KMS-11 (cell line): ENCODE results near the gene TMF1.
A peak's percentile ranks its signal among the peaks of the same experiment; 100 is the strongest.

Experiments
- H2AFZ ChIP-seq: fragments of 200-600 bp; sonication (generic); 2 replicates; pipeline ENCODE4 v1.6.1; 2016; ENCODE audit warnings: antibody characterized with exemption, mixed run types, low read depth
- H3K27ac ChIP-seq: fragments of 200-600 bp; sonication (generic); 2 replicates; pipeline ENCODE4 v1.6.1; 2016; ENCODE audit warnings: mild to moderate bottlenecking, mixed run types
- H3K27me3 ChIP-seq: fragments of 200-600 bp; sonication (generic); 2 replicates; pipeline ENCODE4 v1.6.1; 2017; ENCODE audit warnings: mild to moderate bottlenecking, low read depth, mixed run types, moderate library complexity; ENCODE audit not compliant: insufficient read depth
- H3K36me3 ChIP-seq: fragments of 200-600 bp; sonication (generic); 2 replicates; pipeline ENCODE4 v1.6.1; 2017; ENCODE audit warnings: mild to moderate bottlenecking, mixed run types; ENCODE audit not compliant: insufficient read depth
- H3K4me1 ChIP-seq: fragments of 200-600 bp; sonication (generic); 2 replicates; pipeline ENCODE4 v1.6.1; 2016; ENCODE audit warnings: mild to moderate bottlenecking, low read depth, mixed run types; ENCODE audit not compliant: poor library complexity, severe bottlenecking
- H3K4me2 ChIP-seq: fragments of 200-600 bp; sonication (generic); 2 replicates; pipeline ENCODE4 v1.7.0; 2016; ENCODE audit warnings: mild to moderate bottlenecking, mixed run types
- H3K4me3 ChIP-seq: fragments of 200-600 bp; sonication (generic); IDR thresholded peaks from 2 replicates; pipeline ENCODE4 v1.6.1; 2017; ENCODE audit warnings: low read depth, low read length, mixed read lengths; ENCODE audit not compliant: insufficient read depth
- H3K79me2 ChIP-seq: fragments of 200-600 bp; sonication (generic); 2 replicates; pipeline ENCODE4 v1.6.1; 2016; ENCODE audit warnings: low read depth, mixed run types; ENCODE audit not compliant: insufficient read depth
- H3K9ac ChIP-seq: fragments of 200-600 bp; sonication (generic); 2 replicates; pipeline ENCODE4 v1.6.1; 2016; ENCODE audit warnings: mild to moderate bottlenecking, mixed run types
- H4K20me1 ChIP-seq: fragments of 200-600 bp; sonication (generic); 2 replicates; pipeline ENCODE4 v1.6.1; 2016; ENCODE audit warnings: mild to moderate bottlenecking, mixed run types; ENCODE audit not compliant: insufficient read depth
- CTCF ChIP-seq: fragments of 200-600 bp; sonication (generic); conservative IDR thresholded peaks from 2 replicates; pipeline ENCODE4 v1.6.1; 2017; ENCODE audit warnings: low read depth, mild to moderate bottlenecking, antibody characterized with exemption, low read length, moderate library complexity, mixed read lengths

The TMF1 gene

GRCh38 chr3:69066121-69066520 is 14.0 kb upstream of the TMF1 start:
- H3K79me2 ChIP-seq = no peaks in the 10 kb centered on the region
- H3K9ac ChIP-seq = no peak overlapping the region
- H3K27ac ChIP-seq = no peak overlapping the region
- no peaks in the 10 kb centered on the region for H3K27me3 ChIP-seq
- no peak for TF ChIP-seq CTCF
- no peak overlapping the region for H3K4me3 ChIP-seq
- no peaks in the 10 kb centered on the region for H4K20me1 ChIP-seq
- peaks cover 25% of the 10 kb centered on the region for H3K4me1 ChIP-seq
- H3K36me3 ChIP-seq = no peaks in the 10 kb centered on the region
- H2AFZ ChIP-seq = no peak overlapping the region
- H3K4me2 ChIP-seq = no peak overlapping the region

DNA sequence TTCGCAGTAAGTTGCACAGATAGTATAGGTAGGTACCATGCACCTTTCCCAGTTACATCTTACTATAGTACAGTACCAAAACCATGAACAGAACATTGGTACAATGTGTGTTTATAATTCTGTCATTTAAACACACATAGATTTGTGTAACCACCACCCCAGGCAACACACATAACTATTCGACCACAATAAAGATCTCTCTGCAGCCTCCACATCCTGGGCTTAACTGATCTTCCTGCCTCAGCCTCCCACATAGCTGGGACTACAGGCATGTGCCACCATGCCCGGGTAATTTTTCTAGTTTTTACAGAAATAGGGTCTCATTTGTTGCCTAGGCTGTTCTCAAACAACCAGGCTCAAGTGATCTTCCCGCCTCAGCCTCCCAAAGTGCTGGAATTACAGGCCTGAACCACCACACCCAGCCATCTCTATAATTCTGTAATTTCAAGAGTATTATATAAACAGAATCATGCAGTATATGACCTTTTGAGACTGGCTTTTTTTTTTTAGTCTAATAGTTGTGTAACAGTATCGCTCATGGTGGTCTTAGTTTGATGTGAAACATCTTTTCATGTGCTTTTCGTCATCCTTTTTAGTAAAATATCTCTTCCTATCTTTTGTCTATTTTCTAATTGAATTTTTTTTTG is 13.3 kb upstream of the TMF1 start:
- Histone ChIP-seq H3K79me2 (no peaks in the 10 kb centered on the region), H4K20me1 (no peaks in the 10 kb centered on the region), H3K36me3 (no peaks in the 10 kb centered on the region), H3K27me3 (no peaks in the 10 kb centered on the region), H2AFZ (no peak overlapping the region), H3K27ac (no peak overlapping the region), H3K4me1 (peaks cover 25% of the 10 kb centered on the region), H3K9ac (no peak overlapping the region), H3K4me2 (no peak overlapping the region), H3K4me3 (no peak overlapping the region)
- TF ChIP-seq CTCF = no peak

DNA sequence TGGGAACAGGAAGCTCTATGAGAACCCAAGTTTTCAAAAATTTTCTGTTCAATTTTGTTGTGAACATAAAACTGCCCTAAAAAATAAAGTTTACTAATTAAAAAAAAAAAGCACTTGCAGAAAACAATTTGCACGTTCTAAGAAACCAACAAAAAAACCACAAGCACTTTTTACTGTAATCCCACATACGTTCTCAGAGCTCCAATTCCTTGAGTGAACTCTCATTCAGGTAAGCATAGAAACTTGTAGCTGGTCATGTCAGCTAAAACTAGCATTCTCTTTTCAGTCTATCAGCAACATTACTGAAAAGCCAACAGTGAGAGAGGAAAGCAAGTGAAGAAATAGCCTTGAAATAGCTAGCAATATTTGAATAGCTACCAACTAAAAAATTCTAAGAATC is 11.5 kb upstream of the TMF1 start:
- H4K20me1 ChIP-seq = no peaks in the 10 kb centered on the region
- H3K4me3 ChIP-seq = no peak overlapping the region
- no peak overlapping the region for H3K9ac ChIP-seq
- TF ChIP-seq CTCF = no peak
- H3K4me2 ChIP-seq = 0 out of 2 replicates have a peak overlapping the region, but pooled peaks have one; percentile 9
- H3K79me2 ChIP-seq = no peaks in the 10 kb centered on the region
- H2AFZ ChIP-seq = no peak overlapping the region
- H3K4me1 ChIP-seq = peaks cover 25% of the 10 kb centered on the region
- H3K27ac ChIP-seq = no peak overlapping the region
- no peaks in the 10 kb centered on the region for H3K27me3 ChIP-seq
- H3K36me3 ChIP-seq = no peaks in the 10 kb centered on the region

DNA sequence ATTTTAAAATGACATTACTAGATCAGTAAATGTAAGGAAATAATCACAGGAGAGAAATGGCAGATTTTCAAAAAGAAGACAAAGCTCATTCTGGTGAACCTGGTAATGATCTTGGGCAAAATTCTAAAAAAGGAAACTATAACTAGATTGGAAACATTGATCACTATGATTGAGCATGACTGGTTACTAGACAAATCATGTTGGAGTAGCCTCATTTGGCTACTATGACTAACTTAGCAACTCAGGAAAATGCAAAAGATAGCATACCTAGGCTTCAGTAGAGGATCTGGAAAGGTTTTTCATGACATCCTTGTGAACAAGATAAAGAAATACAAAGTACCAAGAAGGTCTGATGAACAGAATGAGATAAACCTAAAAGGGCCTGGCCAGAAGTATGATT is 7.6 kb upstream of the TMF1 start:
- Histone ChIP-seq H3K4me1 (peaks cover 14% of the 10 kb centered on the region), H3K27ac (no peak overlapping the region), H3K79me2 (no peaks in the 10 kb centered on the region), H3K4me2 (no peak overlapping the region), H4K20me1 (no peaks in the 10 kb centered on the region), H3K27me3 (no peaks in the 10 kb centered on the region), H3K36me3 (no peaks in the 10 kb centered on the region), H3K4me3 (no peak overlapping the region), H3K9ac (no peak overlapping the region), H2AFZ (no peak overlapping the region)
- TF ChIP-seq CTCF = no peak

DNA sequence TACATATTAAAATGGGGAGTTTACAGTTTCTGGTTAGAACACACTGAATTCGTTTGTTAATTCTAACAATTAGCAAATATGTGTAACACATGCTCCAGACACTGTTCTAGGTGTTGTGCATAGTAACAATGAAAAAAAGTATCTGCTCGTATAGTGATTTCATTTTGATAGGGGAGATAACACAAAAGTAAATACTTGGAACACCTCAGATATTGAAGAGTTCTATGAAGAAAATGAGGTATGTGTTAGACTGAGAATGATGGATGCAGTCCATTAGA is 6.8 kb upstream of the TMF1 start:
- no peaks in the 10 kb centered on the region for H3K79me2 ChIP-seq
- H2AFZ ChIP-seq = no peak overlapping the region
- H3K4me2 ChIP-seq = no peak overlapping the region
- TF ChIP-seq CTCF = no peak
- H3K4me1 ChIP-seq = peaks cover 6% of the 10 kb centered on the region
- H3K27me3 ChIP-seq = no peaks in the 10 kb centered on the region
- no peak overlapping the region for H3K4me3 ChIP-seq
- H3K9ac ChIP-seq = no peak overlapping the region
- H4K20me1 ChIP-seq = no peaks in the 10 kb centered on the region
- no peak overlapping the region for H3K27ac ChIP-seq
- no peaks in the 10 kb centered on the region for H3K36me3 ChIP-seq
